Ovary (tissue), 9 donors: Measurements from ENCODE around the gene NDC1. TPM values are rescaled to one million over a fixed set of nuclear protein-coding genes. Genes with fewer than 3 reads are reported as not detected.

Experiments used
- DNase-seq, 5 donors: peaks; one replicate each; pipeline ENCODE4 v3.0.0-alpha.2; 2019 to 2020
- H3K27ac ChIP-seq, 2 donors: fragments of 200-600 bp; one replicate each; pipeline versions ENCODE4 v1.5.1 to v1.8.0; 2019 to 2022
- H3K27me3 ChIP-seq: fragments of 200-600 bp; one replicate; pipeline ENCODE4 v1.8.0; 2022
- H3K36me3 ChIP-seq: fragments of 200-600 bp; sonication (generic); one replicate; pipeline ENCODE4 v1.5.1; 2019
- H3K4me1 ChIP-seq: one replicate; pipeline ENCODE4 v1.8.1; 2013; ENCODE audit warnings: mild to moderate bottlenecking, moderate library complexity; ENCODE audit not compliant: insufficient read depth
- H3K4me3 ChIP-seq: fragments of 200-600 bp; sonication (generic); one replicate; pipeline ENCODE4 v1.5.1; 2017
- H3K9me3 ChIP-seq, 2 donors: fragments of 200-600 bp in 1 of 2; sonication (generic) in 1 of 2; one replicate each; pipeline versions ENCODE4 v1.5.1 to v1.8.1; 2013 to 2019; ENCODE audit warnings: mild to moderate bottlenecking in 1 of 2, moderate library complexity in 1 of 2
- CTCF ChIP-seq, 3 donors: fragments of 450-650 bp in 2 of 3; fragments of 200-600 bp in 1 of 3; IDR thresholded peaks; one replicate each; pipeline versions ENCODE4 v1.5.1 to v1.8.0; 2016 to 2022; ENCODE audit warnings: antibody characterized with exemption in 3 of 3, mild to moderate bottlenecking in 1 of 3
- EP300 ChIP-seq: sonication (generic); formaldehyde crosslinking; IDR thresholded peaks from one replicate; pipeline ENCODE4 v1.6.1; 2017; ENCODE audit warnings: antibody characterized with exemption
- POLR2A ChIP-seq: fragments of 450-650 bp; IDR thresholded peaks from one replicate; pipeline ENCODE4 v1.6.1; 2017; ENCODE audit warnings: antibody characterized with exemption, mild to moderate bottlenecking, moderate library complexity
- WGBS, 3 donors: extraction: QIAGEN DNeasy Blood & Tissue Kit in 1 of 3; methylation state at CpG; one replicate each; pipeline versions ENCODE4 v1.1.5 to v1.1.7; 2013 to 2017; 5-methylcytosine and 5-hydroxymethylcytosine counted together
- intact Hi-C, 4 donors: fragments of 100-400 bp; cut with DNase I; formaldehyde crosslinking; loops; one replicate each; pipeline versions ENCODE4 v1.11.0 to v1.15.1; 2022 to 2023
- polyA plus RNA-seq, 2 donors: library from polyadenylated mRNA; stranded (reverse); fragments of 200-250 nt in 1 of 2; fragments of 350-450 nt in 1 of 2; fragmentation: Illumina TruSeq in 1 of 2; extraction: RNeasy Lipid Tissue Mini Kit (QIAGEN cat#74804) in 1 of 2; gene quantifications; one replicate each; pipeline ENCODE4 v1.2.3, GENCODE V29; 2013 to 2014
- total RNA-seq, 7 donors: library from RNA; depleted of rRNA in 2 of 7; stranded (reverse); fragments of >200 nt in 2 of 7; fragmentation: NEBNext Ultra II Directional in 3 of 7; extraction: Animal tissue kit (Norgen Biotek cat#: 25700) in 3 of 7; gene quantifications; one replicate each; pipeline versions ENCODE4 v1.1.0 to v1.2.4, GENCODE V29; 2016 to 2023
- donor health status: DM: no; HTN: no; CAD: no; lungs with moderate emphysema.
- donor health status: DM: no; HTN: no; CAD: no.
- donor health status: Bipolar disorder and iron deficiency.
- donor health status: DM: yes; HTN: yes; CAD: no.
- donor health status: DM: no; HTN: no; CAD: no.
- donor health status: DM: yes; HTN: yes; CAD: no.

Gene NDC1
- total and polyA plus RNA-seq, 9 donors, result 4.3 to 11.9 (median 8.6) TPM

GRCh38 chr1:53871773-53872484 is 33.8 kb upstream of the NDC1 start:
- intact Hi-C loops, result loop anchor here in 1 of 4 donors (10.0 kb wide), 1 partner anchor 183 kb away; the partner anchor contains the start of genes TCEANC2 and TMEM59
- no peaks in the 10 kb centered on the region for H3K9me3 ChIP-seq
- DNase-seq, result no peak
- H3K4me3 ChIP-seq, result no peak overlapping the region
- H3K36me3 ChIP-seq, result no peaks in the 10 kb centered on the region
- 61 to 73% (median 70%) methylated on average over 5 of the region's 5 CpGs for WGBS, 3 donors
- no peak overlapping the region for H3K27ac ChIP-seq
- H3K4me1 ChIP-seq, result no peaks in the 10 kb centered on the region
- H3K27me3 ChIP-seq, result no peaks in the 10 kb centered on the region
- TF ChIP-seq CTCF (IDR thresholded peaks at IDR 0.05) (no peak), EP300 (no peak), POLR2A (no peak)

GRCh38 chr1:53871221-53871620 is 33.1 kb upstream of the NDC1 start:
- Histone ChIP-seq H3K27me3 (no peaks in the 10 kb centered on the region), H3K9me3 (no peaks in the 10 kb centered on the region), H3K36me3 (no peaks in the 10 kb centered on the region), H3K4me1 (no peaks in the 10 kb centered on the region), H3K4me3 (no peak overlapping the region), H3K27ac (no peak overlapping the region)
- TF ChIP-seq CTCF (IDR thresholded peaks at IDR 0.05), result no peak
- intact Hi-C loops, result loop anchor here in 1 of 4 donors (10.0 kb wide), 1 partner anchor 184 kb away; the partner anchor contains the start of genes TCEANC2 and TMEM59
- no peak for DNase-seq
- WGBS, 3 donors, result 71 to 77% (median 72%) methylated on average over 4 of the region's 4 CpGs

- Histone ChIP-seq H3K27me3 (no peaks in the 10 kb centered on the region), H3K27ac (no peak overlapping the region)
Measured at GRCh38 chr1:53869454-53870117, 31.5 kb upstream of the NDC1 start.

GRCh38 chr1:53868565-53868964 is 30.5 kb upstream of the NDC1 start:
- Histone ChIP-seq H3K27ac (no peak overlapping the region), H3K4me3 (no peak overlapping the region), H3K36me3 (no peaks in the 10 kb centered on the region), H3K4me1 (no peaks in the 10 kb centered on the region), H3K9me3 (no peaks in the 10 kb centered on the region), H3K27me3 (no peaks in the 10 kb centered on the region)
- TF ChIP-seq POLR2A (no peak), EP300 (no peak), CTCF (IDR thresholded peaks at IDR 0.05) (no peak)
- 66 to 88% (median 87%) methylated on average over 1 of the region's 1 CpG for WGBS, 3 donors
- no peak for DNase-seq
- intact Hi-C loops, result loop anchor here in 3 of 4 donors (10.0 kb wide), 3 partner anchors 626 to 946 kb away; partner anchors contain the start of gene TTC22 (in 1 of the 3)

More at GRCh38 chr1:53869454-53870117, 31.5 kb upstream of the NDC1 start:
- H3K9me3 ChIP-seq, result no peaks in the 10 kb centered on the region
- H3K4me1 ChIP-seq, result no peaks in the 10 kb centered on the region
- WGBS, 3 donors, result 91 to 95% (median 94%) methylated on average over 11 of the region's 11 CpGs
- intact Hi-C loops, result loop anchor here in 3 of 4 donors (10.0 kb wide), 4 partner anchors 185 to 945 kb away; partner anchors contain the start of genes TCEANC2 (in 1 of the 3), TMEM59 (in 1 of the 3) and TTC22 (in 1 of the 3)
- no peaks in the 10 kb centered on the region for H3K36me3 ChIP-seq
- TF ChIP-seq EP300 (no peak), POLR2A (no peak), CTCF (IDR thresholded peaks at IDR 0.05) (no peak)
- DNase-seq, result no peak
- H3K4me3 ChIP-seq, result no peak overlapping the region
